ENCODE results near the gene XPO4.

- TF ChIP-seq CTCF (IDR thresholded peaks at IDR 0.05; ENCODE audit: insufficient read depth, low read length, poor library complexity, severe bottlenecking) (no peak), EZH2phosphoT487 (conservative IDR thresholded peaks at IDR 0.05; ENCODE audit: low read length) (no peak)
Observed at GRCh38 chr13:20789665-20790064, 112.9 kb downstream of the XPO4 start.

Data from SU-DHL-6 (cell line).